Hepatocyte (in vitro differentiated cells): ENCODE measurements around the gene MAGI2. TPM values are rescaled to one million over a fixed set of nuclear protein-coding genes. Genes with fewer than 3 reads are reported as not detected.

Experiments
- DNase-seq: peaks from one replicate; pipeline ENCODE4 v3.0.0-alpha.2; 2016; ENCODE audit warnings: low spot score
- H2AFZ ChIP-seq: fragments of 200-600 bp; sonication (generic); 2 replicates; pipeline ENCODE4 v1.6.0; 2016; ENCODE audit warnings: antibody characterized with exemption, mild to moderate bottlenecking
- H3K27ac ChIP-seq: fragments of 200-600 bp; sonication (generic); 2 replicates; pipeline ENCODE4 v1.5.1; 2016; ENCODE audit warnings: mild to moderate bottlenecking
- H3K27me3 ChIP-seq: fragments of 200-600 bp; sonication (generic); 2 replicates; pipeline ENCODE4 v1.6.1; 2016
- H3K36me3 ChIP-seq: fragments of 200-600 bp; sonication (generic); replicated peaks from 2 replicates; pipeline ENCODE4 v1.5.1; 2016; ENCODE audit warnings: low read depth; ENCODE audit not compliant: insufficient read depth
- H3K4me1 ChIP-seq: fragments of 200-600 bp; sonication (generic); 2 replicates; pipeline ENCODE4 v1.5.1; 2016; ENCODE audit warnings: mild to moderate bottlenecking, moderate library complexity; ENCODE audit not compliant: insufficient read depth
- H3K4me2 ChIP-seq: fragments of 200-600 bp; sonication (generic); 2 replicates; pipeline ENCODE4 v1.6.0; 2016
- H3K4me3 ChIP-seq: fragments of 200-600 bp; sonication (generic); 2 replicates; pipeline ENCODE4 v1.5.1; 2016; ENCODE audit warnings: mild to moderate bottlenecking
- H3K79me2 ChIP-seq: fragments of 200-600 bp; sonication (generic); 2 replicates; pipeline ENCODE4 v1.6.0; 2017; ENCODE audit warnings: mild to moderate bottlenecking
- H3K9me2 ChIP-seq: fragments of 200-600 bp; sonication (generic); replicated peaks from 2 replicates; pipeline ENCODE4 v1.6.0; 2017; ENCODE audit warnings: mild to moderate bottlenecking; ENCODE audit not compliant: insufficient read depth
- H3K9me3 ChIP-seq: fragments of 200-600 bp; sonication (generic); 2 replicates; pipeline ENCODE4 v1.5.1; 2016; ENCODE audit warnings: low read depth, mild to moderate bottlenecking
- H4K20me1 ChIP-seq: fragments of 200-600 bp; sonication (generic); 2 replicates; pipeline ENCODE4 v1.6.0; 2016; ENCODE audit warnings: mild to moderate bottlenecking; ENCODE audit not compliant: insufficient read depth, poor library complexity, severe bottlenecking
- EZH2 ChIP-seq: fragments of 200-600 bp; sonication (generic); IDR thresholded peaks from 2 replicates; pipeline ENCODE4 v1.6.1; 2016; ENCODE audit warnings: antibody characterized with exemption, mild to moderate bottlenecking, borderline replicate concordance
- EZH2phosphoT487 ChIP-seq: fragments of 200-600 bp; sonication (generic); IDR thresholded peaks from one replicate; pipeline ENCODE4 v1.6.1; 2018; ENCODE audit warnings: antibody characterized with exemption, mild to moderate bottlenecking, low read depth, moderate library complexity; ENCODE audit not compliant: unreplicated experiment, severe bottlenecking
- WGBS: methylation state at CpG from one replicate; pipeline ENCODE4 v1.1.6; 2016; ENCODE audit warnings: low lambda C conversion rate; ENCODE audit errors: missing lambda C conversion rate; 5-methylcytosine and 5-hydroxymethylcytosine counted together
- polyA plus RNA-seq: library from polyadenylated mRNA; unstranded; fragments of >200 nt; fragmentation: Nextera tagmentation; extraction: Ambion mirVana; gene quantifications from 2 replicates; pipeline ENCODE4 v1.2.1, GENCODE V29; 2016
- total RNA-seq: library from RNA; depleted of rRNA; stranded (reverse); fragments of >200 nt; gene quantifications from 2 replicates; pipeline ENCODE4 v1.2.3, GENCODE V29; 2014
- TF ChIP-seq, protein P1 (sequence below): fragments of 200-600 bp; sonication (generic); IDR thresholded peaks from 2 replicates; pipeline ENCODE4 v1.5.1; 2016; ENCODE audit warnings: antibody characterized with exemption, mild to moderate bottlenecking; ENCODE audit not compliant: poor library complexity

MAGI2 gene
- total and polyA plus RNA-seq, 2 experiments from 2014 or later, result 3.1 to 6.7 TPM

GRCh38 chr7:79064187-79064823, 389.2 kb downstream of the MAGI2 start:
- Histone ChIP-seq H3K9me3 (no peaks in the 10 kb centered on the region), H3K79me2 (no peaks in the 10 kb centered on the region), H3K27ac (no peak overlapping the region), H3K4me1 (no peaks in the 10 kb centered on the region), H3K4me2 (no peak overlapping the region), H3K27me3 (no peaks in the 10 kb centered on the region), H3K4me3 (no peak overlapping the region), H3K36me3 (no peaks in the 10 kb centered on the region), H2AFZ (no peak overlapping the region), H4K20me1 (no peaks in the 10 kb centered on the region), H3K9me2 (no peaks in the 10 kb centered on the region)
- 91% methylated on average over 3 of the region's 3 CpGs for WGBS
- no peak for DNase-seq
- TF ChIP-seq EZH2, result no peak
- TF ChIP-seq EZH2phosphoT487, result no peak
- TF ChIP-seq, protein P1, sequence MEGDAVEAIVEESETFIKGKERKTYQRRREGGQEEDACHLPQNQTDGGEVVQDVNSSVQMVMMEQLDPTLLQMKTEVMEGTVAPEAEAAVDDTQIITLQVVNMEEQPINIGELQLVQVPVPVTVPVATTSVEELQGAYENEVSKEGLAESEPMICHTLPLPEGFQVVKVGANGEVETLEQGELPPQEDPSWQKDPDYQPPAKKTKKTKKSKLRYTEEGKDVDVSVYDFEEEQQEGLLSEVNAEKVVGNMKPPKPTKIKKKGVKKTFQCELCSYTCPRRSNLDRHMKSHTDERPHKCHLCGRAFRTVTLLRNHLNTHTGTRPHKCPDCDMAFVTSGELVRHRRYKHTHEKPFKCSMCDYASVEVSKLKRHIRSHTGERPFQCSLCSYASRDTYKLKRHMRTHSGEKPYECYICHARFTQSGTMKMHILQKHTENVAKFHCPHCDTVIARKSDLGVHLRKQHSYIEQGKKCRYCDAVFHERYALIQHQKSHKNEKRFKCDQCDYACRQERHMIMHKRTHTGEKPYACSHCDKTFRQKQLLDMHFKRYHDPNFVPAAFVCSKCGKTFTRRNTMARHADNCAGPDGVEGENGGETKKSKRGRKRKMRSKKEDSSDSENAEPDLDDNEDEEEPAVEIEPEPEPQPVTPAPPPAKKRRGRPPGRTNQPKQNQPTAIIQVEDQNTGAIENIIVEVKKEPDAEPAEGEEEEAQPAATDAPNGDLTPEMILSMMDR, result no peak

DNA sequence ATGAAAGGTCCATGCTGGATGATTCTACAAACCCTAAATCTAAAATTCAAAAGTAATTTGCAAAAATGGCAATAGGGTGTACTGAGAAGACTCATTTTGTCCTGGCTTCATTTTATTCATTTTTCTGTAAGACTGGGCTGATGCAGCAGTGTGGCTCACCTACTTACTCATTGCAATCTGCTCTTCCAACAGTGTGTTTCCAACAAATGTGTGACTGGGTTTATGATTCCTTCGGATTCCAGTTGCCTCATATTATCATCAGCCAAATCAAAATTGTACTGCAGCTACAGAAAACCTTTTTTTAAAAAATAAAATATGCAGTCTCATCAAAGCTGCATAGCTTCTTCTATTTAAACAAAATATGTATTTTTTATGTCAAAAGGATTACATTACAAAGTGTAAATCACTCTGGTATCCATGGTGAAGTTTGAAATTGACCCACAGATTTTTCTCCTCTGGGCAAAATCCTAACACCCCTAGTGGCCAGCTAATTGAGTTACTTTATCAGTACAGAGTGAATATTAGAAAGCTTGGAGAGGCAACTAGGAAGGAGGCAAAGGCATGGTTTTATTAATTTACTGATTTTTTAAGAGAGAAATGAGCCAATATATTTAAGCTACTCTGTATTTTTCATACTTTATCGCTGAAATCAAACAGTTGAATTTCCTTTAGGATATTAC, 390.3 kb downstream of the MAGI2 start:
- 71% methylated on average over 2 of the region's 2 CpGs for WGBS

DNA sequence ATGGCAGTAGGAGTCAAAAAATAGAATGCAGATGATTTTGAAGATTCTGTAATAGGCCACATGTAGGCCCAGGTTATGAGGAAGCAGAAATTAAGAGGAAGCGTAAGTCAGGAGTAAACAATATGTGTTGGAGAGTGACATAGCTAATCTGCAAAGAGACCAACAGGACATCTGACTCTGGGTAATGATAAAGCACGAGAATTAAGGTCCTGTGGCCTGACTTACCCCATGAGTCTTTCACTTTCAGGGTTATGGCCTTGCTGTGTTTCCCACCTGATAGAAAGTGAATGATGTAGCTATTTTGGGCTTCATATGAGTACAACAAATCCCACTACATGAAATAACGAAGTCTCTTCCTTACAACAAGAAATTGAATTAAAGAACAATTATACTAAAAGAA, 393.0 kb downstream of the MAGI2 start:
- 86% methylated on average over 3 of the region's 3 CpGs for WGBS
- Histone ChIP-seq H4K20me1 (no peaks in the 10 kb centered on the region), H3K4me1 (no peaks in the 10 kb centered on the region), H3K9me2 (no peaks in the 10 kb centered on the region), H3K4me3 (no peak overlapping the region), H3K9me3 (no peaks in the 10 kb centered on the region), H3K27me3 (no peaks in the 10 kb centered on the region), H3K27ac (no peak overlapping the region), H3K36me3 (no peaks in the 10 kb centered on the region), H3K4me2 (no peak overlapping the region), H2AFZ (no peak overlapping the region), H3K79me2 (no peaks in the 10 kb centered on the region)
- DNase-seq, result no peak
- TF ChIP-seq EZH2, result no peak

More for the DNA sequence above, 390.3 kb downstream of the MAGI2 start:
- Histone ChIP-seq H4K20me1 (no peaks in the 10 kb centered on the region), H2AFZ (no peak overlapping the region), H3K27ac (no peak overlapping the region), H3K79me2 (no peaks in the 10 kb centered on the region), H3K27me3 (no peaks in the 10 kb centered on the region), H3K4me1 (no peaks in the 10 kb centered on the region), H3K36me3 (no peaks in the 10 kb centered on the region), H3K4me2 (no peak overlapping the region), H3K4me3 (no peak overlapping the region), H3K9me3 (no peaks in the 10 kb centered on the region), H3K9me2 (no peaks in the 10 kb centered on the region)
- no peak for TF ChIP-seq EZH2
- TF ChIP-seq, protein P1, result no peak
- no peak for TF ChIP-seq EZH2phosphoT487
- no peak for DNase-seq

DNA sequence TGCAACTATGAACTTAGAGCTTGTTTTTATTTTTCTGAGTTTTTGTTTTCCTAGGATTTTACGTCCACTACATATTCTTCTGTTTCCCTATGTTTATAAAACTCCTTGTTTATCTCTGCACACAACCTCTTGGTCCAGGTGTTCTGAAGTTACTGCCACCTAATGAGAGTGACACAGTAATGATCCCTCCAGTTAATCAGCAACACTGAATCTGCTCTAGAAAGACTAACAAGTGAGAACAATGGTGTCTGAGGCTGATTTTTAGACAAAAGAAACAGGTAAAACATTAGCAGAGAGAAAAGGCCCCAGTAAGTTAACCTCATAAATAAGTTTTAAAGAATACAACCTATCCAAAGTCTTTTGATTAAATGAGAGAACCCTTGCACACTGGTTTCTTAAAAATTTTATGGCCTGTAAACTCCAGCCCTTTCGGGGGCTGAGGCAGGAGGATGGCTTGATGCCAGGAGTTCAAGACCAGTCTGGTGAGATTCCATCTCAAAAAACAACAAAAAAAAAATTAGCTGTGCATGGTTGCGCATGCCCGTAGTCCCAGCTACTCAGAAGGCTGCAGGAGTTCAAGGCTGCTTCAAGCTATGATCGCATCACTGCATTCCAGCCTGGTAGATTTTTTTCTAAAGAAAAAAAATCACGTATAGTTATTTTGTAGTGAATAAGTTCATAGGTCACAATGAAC, 397.6 kb downstream of the MAGI2 start:
- Histone ChIP-seq H4K20me1 (no peaks in the 10 kb centered on the region), H3K27ac (peak overlapping the region; percentile 25), H3K9me3 (no peaks in the 10 kb centered on the region), H2AFZ (no peak overlapping the region), H3K4me2 (no peak overlapping the region), H3K27me3 (no peaks in the 10 kb centered on the region), H3K36me3 (no peaks in the 10 kb centered on the region), H3K4me1 (no peaks in the 10 kb centered on the region), H3K79me2 (no peaks in the 10 kb centered on the region), H3K4me3 (no peak overlapping the region), H3K9me2 (no peaks in the 10 kb centered on the region)
- TF ChIP-seq EZH2, result no peak
- no peak for TF ChIP-seq EZH2phosphoT487
- TF ChIP-seq, protein P1, result no peak
- peak; percentile 45 for DNase-seq
- 57% methylated on average over 6 of the region's 6 CpGs for WGBS
